Posterior cingulate gyrus (tissue), 11 donors: ENCODE results near the gene PROK1.
"Not testable (repeated sequence)": the region's sequence is repeated elsewhere in the genome, so short reads cannot be mapped to it uniquely, and the experiment has no call there.

ENCODE experiments used
- DNase-seq, 10 donors: peaks; one replicate each; pipeline versions ENCODE4 v3.0.0 to v3.0.0-alpha.2; 2020 to 2021; ENCODE audit warnings: mixed read lengths in 3 of 10
- intact Hi-C: fragments of 100-400 bp; cut with DNase I; formaldehyde crosslinking; loops from one replicate; pipeline ENCODE4 v1.15.1; 2023

The PROK1 gene

GRCh38 chr1:110430901-110431300 lies 20.0 kb upstream of the PROK1 start:
- intact Hi-C loops: no loop called here

GRCh38 chr1:110433213-110433612 lies 17.7 kb upstream of the PROK1 start:
- intact Hi-C loops: no loop called here

More at GRCh38 chr1:110430901-110431300, 20.0 kb upstream of the PROK1 start:
- no peak for DNase-seq

GRCh38 chr1:110433803-110434202 lies 17.1 kb upstream of the PROK1 start:
- no peak for DNase-seq

More at GRCh38 chr1:110433213-110433612, 17.7 kb upstream of the PROK1 start:
- DNase-seq: no peak

GRCh38 chr1:110434946-110435345 lies 16.0 kb upstream of the PROK1 start:
- intact Hi-C loops: no loop called here
- no peak for DNase-seq

More at GRCh38 chr1:110433803-110434202, 17.1 kb upstream of the PROK1 start:
- intact Hi-C loops: no loop called here

GRCh38 chr1:110436635-110437034 lies 14.3 kb upstream of the PROK1 start:
- no peak for DNase-seq
- intact Hi-C loops: no loop called here

- DNase-seq, intact Hi-C loops: not testable (repeated sequence)
Measured at GRCh38 chr1:110437645-110438299, 13.2 kb upstream of the PROK1 start.

- intact Hi-C loops: no loop called here
- no peak for DNase-seq
Measured at GRCh38 chr1:110438893-110439292, 12.1 kb upstream of the PROK1 start.

- DNase-seq, intact Hi-C loops: not testable (repeated sequence)
Measured at GRCh38 chr1:110439873-110440272, 11.1 kb upstream of the PROK1 start.

- intact Hi-C loops: no loop called here
- peak in 1 of 10 donors; percentile 30 for DNase-seq
Measured at GRCh38 chr1:110440877-110441276, 10.1 kb upstream of the PROK1 start.

- DNase-seq: peak in 1 of 10 donors; percentile 8
- intact Hi-C loops: no loop called here
Measured at GRCh38 chr1:110441888-110442287, 9.1 kb upstream of the PROK1 start.

GRCh38 chr1:110443451-110443850 lies 7.5 kb upstream of the PROK1 start:
- peak in 1 of 10 donors; percentile 29 for DNase-seq
- intact Hi-C loops: no loop called here

GRCh38 chr1:110444561-110444960 lies 6.4 kb upstream of the PROK1 start:
- intact Hi-C loops: no loop called here

GRCh38 chr1:110449661-110450651 lies 993 bp upstream of the PROK1 start:
- DNase-seq: peak in 1 of 10 donors; percentile 29
- intact Hi-C loops: no loop called here

More at GRCh38 chr1:110444561-110444960, 6.4 kb upstream of the PROK1 start:
- DNase-seq: peak in 1 of 10 donors; percentile 14

- peak in 1 of 10 donors; percentile 80 for DNase-seq
- intact Hi-C loops: no loop called here
Measured at GRCh38 chr1:110452330-110452729, 1.4 kb downstream of the PROK1 start.

- DNase-seq: peak in 1 of 10 donors; percentile 45
- intact Hi-C loops: no loop called here
Measured at GRCh38 chr1:110453829-110454228, 2.9 kb downstream of the PROK1 start.

GRCh38 chr1:110454328-110454727 lies 3.4 kb downstream of the PROK1 start:
- DNase-seq: peak in 1 of 10 donors; percentile 38
- intact Hi-C loops: no loop called here

- peak in 1 of 10 donors; percentile 62 for DNase-seq
- intact Hi-C loops: no loop called here
Measured at GRCh38 chr1:110455151-110455550, 4.2 kb downstream of the PROK1 start.

- intact Hi-C loops: no loop called here
- peak in 1 of 10 donors; percentile 55 for DNase-seq
Measured at GRCh38 chr1:110457206-110457605, 6.3 kb downstream of the PROK1 start.

- peak in 8 of 10 donors; percentile 54 to 94 (median 85) for DNase-seq
- intact Hi-C loops: loop anchor here (1.0 kb wide), 2 partner anchors 48 to 257 kb away; no protein-coding TSS in a partner anchor
Measured at GRCh38 chr1:110460253-110461220, 9.6 kb downstream of the PROK1 start.

GRCh38 chr1:110462093-110462492 lies 11.1 kb downstream of the PROK1 start:
- peak in 1 of 10 donors; percentile 6 for DNase-seq
- intact Hi-C loops: no loop called here
